Hematopoietic multipotent progenitor cell (in vitro differentiated cells): ENCODE results near the gene MSTN. TPM values are rescaled to one million over a fixed set of nuclear protein-coding genes. Genes with fewer than 3 reads are reported as not detected.

ENCODE experiments used
- DNase-seq, 3 donors: peaks; one replicate each; pipeline ENCODE4 v3.0.0-alpha.2; 2011 to 2015; ENCODE audit warnings: low read depth in 2 of 3, low spot score in 2 of 3
- total RNA-seq: library from RNA; depleted of rRNA; stranded (reverse); fragments of >200 nt; gene quantifications from one replicate; pipeline ENCODE4 v1.2.3, GENCODE V29; 2012

Gene MSTN
- total RNA-seq = not detected

DNA sequence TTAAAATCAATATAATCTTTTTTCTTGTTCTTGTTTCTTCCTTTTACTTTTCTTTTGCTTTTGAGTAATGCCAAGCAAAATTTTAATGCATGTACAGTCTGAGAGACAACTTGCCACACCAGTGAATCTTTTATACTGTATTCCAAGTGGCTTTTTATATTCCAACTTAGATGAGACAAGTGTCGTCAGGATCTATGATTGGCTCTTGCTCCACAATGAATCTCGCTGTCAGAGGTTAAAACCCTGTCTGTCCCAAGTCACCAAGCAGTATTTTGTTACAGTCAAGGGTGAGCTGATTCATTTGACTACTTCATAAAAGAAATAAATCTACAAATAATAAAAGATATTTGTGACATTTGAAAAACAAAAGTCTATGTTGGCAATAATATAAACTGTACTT lies at the start of gene MSTN:
TSS of gene MSTN (minus strand) at position 129 of the 400 bp plus-strand sequence. CDS start 133 bp downstream, outside the sequence.
- DNase-seq = no peak

DNA sequence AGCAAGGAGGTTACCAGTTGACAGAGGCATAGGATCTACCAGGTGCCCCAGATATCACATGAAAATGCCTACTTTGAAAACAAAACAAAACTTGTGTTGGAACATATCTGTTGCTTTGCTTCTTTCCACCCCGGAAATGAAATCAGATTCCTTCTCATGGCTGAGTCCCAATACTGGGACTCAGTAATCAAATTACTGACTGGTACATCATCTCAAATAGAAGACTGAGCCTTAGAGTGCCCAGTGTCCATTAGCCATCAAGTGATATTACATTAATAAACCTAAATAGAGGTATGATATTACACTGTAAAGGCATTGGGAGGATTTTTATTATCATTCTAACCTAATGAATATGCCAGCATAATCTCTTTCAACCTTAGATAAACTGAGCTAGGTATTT lies 48.6 kb upstream of the MSTN start:
- DNase-seq = no peak

DNA sequence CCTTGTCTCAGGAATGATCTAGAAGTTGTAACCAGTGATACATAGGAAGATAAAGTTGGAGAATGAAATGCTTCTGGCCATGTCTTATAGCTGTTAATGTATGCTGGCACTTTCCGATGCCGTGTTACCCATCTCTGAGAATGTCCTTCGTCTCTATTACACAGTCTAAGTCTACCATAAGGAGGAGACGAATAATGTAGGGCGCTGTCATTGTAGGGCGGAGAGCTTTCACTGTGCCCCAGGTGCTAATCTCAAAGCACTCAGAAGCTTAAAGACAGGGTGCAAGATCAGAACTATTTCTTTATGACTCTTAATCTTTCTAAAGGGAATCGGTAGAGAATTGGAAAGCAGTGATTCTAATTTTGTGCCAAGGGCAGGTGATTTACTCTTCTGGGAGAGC lies 48.2 kb upstream of the MSTN start:
- DNase-seq = no peak

DNA sequence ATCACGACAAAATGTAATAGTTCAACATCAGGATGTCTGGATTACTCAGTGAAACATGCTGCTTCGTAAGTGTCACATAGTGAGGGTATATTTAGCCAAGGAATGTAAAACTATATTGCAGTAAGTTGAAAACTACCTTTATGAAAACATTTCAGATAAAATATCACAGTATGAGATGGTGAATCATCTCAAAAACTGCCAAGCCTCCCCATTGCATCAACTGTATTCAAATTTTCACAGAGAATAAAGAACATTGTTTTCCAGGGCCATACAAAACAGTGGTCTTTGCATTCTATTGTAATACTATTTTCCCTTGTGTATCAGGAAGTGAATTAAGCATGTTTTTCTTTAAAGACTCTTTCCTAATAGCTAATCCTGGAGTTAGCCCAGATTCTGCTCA lies 47.6 kb upstream of the MSTN start:
- DNase-seq = no peak

GRCh38 chr2:190107409-190107808 lies 44.9 kb upstream of the MSTN start:
- DNase-seq = no peak

GRCh38 chr2:190106783-190107182 lies 44.3 kb upstream of the MSTN start:
- DNase-seq = no peak

DNA sequence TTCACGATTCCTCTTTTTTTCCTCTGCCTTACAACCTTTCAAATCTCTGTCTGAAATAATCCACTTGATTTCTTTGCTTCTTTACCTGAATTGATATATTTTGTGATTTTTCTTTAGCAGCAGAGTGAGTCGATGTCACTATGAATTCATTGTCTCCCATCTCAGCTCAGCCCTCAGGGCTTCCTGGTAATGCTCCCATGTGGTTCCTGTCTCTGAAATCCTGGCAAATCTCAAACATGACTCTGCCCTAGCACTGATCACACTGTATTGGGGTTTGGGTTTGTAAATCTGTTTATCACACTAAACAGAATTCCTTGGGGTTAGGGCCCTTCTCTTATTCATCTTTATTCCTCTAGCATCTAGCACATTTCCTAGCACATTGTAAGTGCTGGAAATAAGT lies 43.0 kb upstream of the MSTN start:
- no peak for DNase-seq

DNA sequence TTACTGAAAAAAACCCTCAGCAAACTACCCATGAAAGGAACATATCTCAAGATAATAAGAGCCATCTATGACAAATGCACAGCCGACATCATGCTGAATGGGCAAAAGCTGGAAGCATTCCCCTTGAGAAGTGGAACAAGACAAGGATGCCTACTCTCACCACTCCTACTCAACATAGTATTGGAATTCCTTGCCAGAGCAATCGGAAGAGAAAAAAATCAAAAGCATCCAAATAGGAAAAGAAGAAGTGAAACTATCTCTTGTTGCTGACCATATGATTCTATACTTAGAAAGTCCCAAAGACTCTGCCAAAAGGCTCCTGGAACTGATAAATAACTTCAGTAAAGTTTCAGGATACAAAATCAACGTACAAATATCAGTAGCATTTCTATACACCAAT lies 40.6 kb upstream of the MSTN start:
- DNase-seq = no peak

GRCh38 chr2:190099890-190100697 lies 37.6 kb upstream of the MSTN start:
- DNase-seq = no peak

DNA sequence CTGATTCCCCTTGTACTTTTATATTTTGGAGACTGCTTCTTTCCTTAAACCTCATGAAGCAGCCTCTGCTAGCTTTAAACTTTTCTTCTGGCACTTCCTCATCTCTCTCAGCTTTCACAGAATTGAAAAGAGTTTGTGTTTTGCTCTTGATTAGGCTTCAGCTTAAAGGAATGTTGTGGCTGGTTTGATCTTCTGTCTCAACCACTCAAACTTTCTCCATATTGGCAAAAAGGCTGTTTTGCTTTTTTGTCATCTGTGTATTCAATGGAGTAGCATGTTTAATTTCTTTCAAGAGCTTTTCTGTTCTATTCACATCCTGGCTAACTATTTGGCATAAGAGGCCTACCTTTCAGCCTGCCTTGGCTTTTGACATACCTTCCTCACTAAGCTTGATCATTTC lies 36.3 kb upstream of the MSTN start:
- DNase-seq = no peak

DNA sequence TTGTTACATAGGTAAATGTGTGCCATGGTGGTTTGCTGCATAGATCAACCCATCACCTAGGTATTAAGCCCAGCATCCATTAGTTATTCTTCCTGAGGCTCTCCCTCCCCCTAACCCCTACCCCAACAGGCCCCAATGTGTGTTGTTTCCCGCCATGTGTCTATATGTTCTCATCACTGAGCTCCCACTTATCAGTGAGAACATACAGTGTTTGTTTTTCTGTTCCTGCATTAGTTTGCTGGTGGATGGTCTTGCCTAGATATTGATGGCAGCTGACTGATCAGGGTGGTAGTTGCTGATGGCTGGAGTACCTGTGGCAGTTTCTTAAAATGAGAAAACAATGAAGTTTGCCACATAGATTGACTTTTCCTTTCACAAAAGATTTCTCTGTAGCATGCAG lies 34.6 kb upstream of the MSTN start:
- DNase-seq = no peak

- DNase-seq = peak in 1 of 3 donors; percentile 16
Observed at GRCh38 chr2:190094316-190094871, 31.9 kb upstream of the MSTN start.

GRCh38 chr2:190093793-190094192 lies 31.3 kb upstream of the MSTN start:
- DNase-seq = no peak

GRCh38 chr2:190090148-190090547 lies 27.6 kb upstream of the MSTN start:
- DNase-seq = no peak

GRCh38 chr2:190088917-190089316 lies 26.4 kb upstream of the MSTN start:
- peak; percentile 32 to 87 (median 52) for DNase-seq

- no peak for DNase-seq
Observed at GRCh38 chr2:190084704-190085103, 22.2 kb upstream of the MSTN start.

GRCh38 chr2:190082118-190082517 lies 19.6 kb upstream of the MSTN start:
- no peak for DNase-seq

- DNase-seq = no peak
Observed at GRCh38 chr2:190080527-190081049, 18.1 kb upstream of the MSTN start.

DNA sequence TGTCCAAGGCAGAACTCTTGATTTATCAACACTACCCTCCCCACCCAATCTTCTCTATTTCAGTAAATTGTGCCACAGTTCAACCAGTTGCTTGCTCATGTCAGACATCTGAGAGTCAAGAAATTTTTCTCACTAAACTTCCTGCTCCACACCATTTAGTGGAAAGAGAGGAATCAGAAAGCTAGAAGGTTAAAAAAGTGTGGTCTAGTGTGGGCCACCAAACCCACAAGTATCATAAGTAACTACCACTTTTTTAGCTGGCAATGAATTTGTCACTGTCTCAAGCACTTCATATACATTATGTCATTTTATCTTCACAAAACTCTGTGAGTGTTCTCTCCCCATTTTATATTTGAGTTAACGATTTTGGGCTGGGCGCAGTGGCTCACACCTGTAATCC lies 16.6 kb upstream of the MSTN start:
- no peak for DNase-seq

GRCh38 chr2:190075623-190076022 lies 13.1 kb upstream of the MSTN start:
- no peak for DNase-seq

GRCh38 chr2:190069936-190070696 lies 7.6 kb upstream of the MSTN start:
- DNase-seq = peak in 2 of 3 donors; percentile 56 to 89
